Upper lobe of left lung (tissue), 4 donors: ENCODE data around the gene CCL11.

Source experiments
- CTCF ChIP-seq, 6 experiments: fragments of 450-650 bp in 4 of 6; fragments of 200-600 bp in 2 of 6; sonication (generic) in 2 of 6; IDR thresholded peaks; one replicate each; pipeline ENCODE4 v1.5.1; 2016 to 2019; ENCODE audit warnings: antibody characterized with exemption in 6 of 6
- EP300 ChIP-seq, 4 donors: sonication (generic); formaldehyde crosslinking; IDR thresholded peaks; one replicate each; pipeline ENCODE4 v1.5.1; 2017; ENCODE audit warnings: antibody characterized with exemption in 4 of 4, control low read depth in 2 of 4
- POLR2A ChIP-seq, 4 donors: fragments of 450-650 bp; IDR thresholded peaks; one replicate each; pipeline ENCODE4 v1.5.1; 2016 to 2017; ENCODE audit warnings: antibody characterized with exemption in 4 of 4, mild to moderate bottlenecking in 2 of 4
- POLR2AphosphoS5 ChIP-seq, 2 donors: sonication (generic); formaldehyde crosslinking; IDR thresholded peaks; one replicate each; pipeline ENCODE4 v1.5.1; 2017; ENCODE audit warnings: antibody characterized with exemption in 2 of 2

- TF ChIP-seq CTCF (IDR thresholded peaks at IDR 0.05) (no peak), POLR2A (IDR thresholded peaks at IDR 0.05) (no peak), EP300 (IDR thresholded peaks at IDR 0.05) (no peak), POLR2AphosphoS5 (IDR thresholded peaks at IDR 0.05) (no peak)
These were observed 19.8 kb upstream of the CCL11 start for GRCh38 chr17:34265711-34266110.
